Thoracic aorta (tissue), 2 donors: ENCODE data around the gene RGS14. TPM values are rescaled to one million over a fixed set of nuclear protein-coding genes. Genes with fewer than 3 reads are reported as not detected.
A peak's percentile ranks its signal among the peaks of the same experiment; 100 is the strongest.

Source experiments
- ATAC-seq: fragments of 150-250 bp; one replicate; pipeline ENCODE4 v1.8.0; 2017; ENCODE audit warnings: low read depth; ENCODE audit not compliant: insufficient number of reproducible peaks, low FRiP score
- DNase-seq: peaks from one replicate; pipeline ENCODE4 v3.0.0-alpha.2; 2020; ENCODE audit warnings: low spot score
- H3K27ac ChIP-seq, 2 donors: fragments of 200-600 bp; sonication (generic); 1 replicate in 1 of 2; 2 replicates in 1 of 2; pipeline ENCODE4 v1.5.1; 2016; ENCODE audit warnings: mild to moderate bottlenecking in 2 of 2, moderate library complexity in 2 of 2
- H3K27me3 ChIP-seq: fragments of 200-600 bp; sonication (generic); replicated peaks from 2 replicates; pipeline ENCODE4 v1.6.0; 2016; ENCODE audit warnings: mild to moderate bottlenecking; ENCODE audit not compliant: insufficient read depth
- H3K36me3 ChIP-seq: fragments of 200-600 bp; sonication (generic); one replicate; pipeline ENCODE4 v1.5.1; 2016
- H3K4me1 ChIP-seq, 2 donors: fragments of 200-600 bp; sonication (generic); 1 replicate in 1 of 2; 2 replicates in 1 of 2; pipeline versions ENCODE4 v1.5.1 to v1.6.0; 2016; ENCODE audit warnings: low read depth in 2 of 2, mild to moderate bottlenecking in 1 of 2; ENCODE audit not compliant: control insufficient read depth in 1 of 2
- H3K4me3 ChIP-seq: fragments of 200-600 bp; sonication (generic); 2 replicates; pipeline ENCODE4 v1.5.1; 2016; ENCODE audit warnings: mild to moderate bottlenecking
- H3K9me3 ChIP-seq: fragments of 200-600 bp; sonication (generic); 2 replicates; pipeline ENCODE4 v1.5.1; 2016
- total RNA-seq, 2 donors: library from RNA; depleted of rRNA; stranded (reverse); fragments of >200 nt; gene quantifications; one replicate each; pipeline versions ENCODE4 v1.1.0 to v1.2.3, GENCODE V29; 2016
- TF ChIP-seq, protein P1 (sequence below): fragments of 200-600 bp; sonication (generic); IDR thresholded peaks from one replicate; pipeline ENCODE4 v1.5.1; 2019; ENCODE audit warnings: antibody characterized with exemption

RGS14 gene
- total RNA-seq, 2 donors from 2014 or later = 4.9 to 12.6 TPM

DNA sequence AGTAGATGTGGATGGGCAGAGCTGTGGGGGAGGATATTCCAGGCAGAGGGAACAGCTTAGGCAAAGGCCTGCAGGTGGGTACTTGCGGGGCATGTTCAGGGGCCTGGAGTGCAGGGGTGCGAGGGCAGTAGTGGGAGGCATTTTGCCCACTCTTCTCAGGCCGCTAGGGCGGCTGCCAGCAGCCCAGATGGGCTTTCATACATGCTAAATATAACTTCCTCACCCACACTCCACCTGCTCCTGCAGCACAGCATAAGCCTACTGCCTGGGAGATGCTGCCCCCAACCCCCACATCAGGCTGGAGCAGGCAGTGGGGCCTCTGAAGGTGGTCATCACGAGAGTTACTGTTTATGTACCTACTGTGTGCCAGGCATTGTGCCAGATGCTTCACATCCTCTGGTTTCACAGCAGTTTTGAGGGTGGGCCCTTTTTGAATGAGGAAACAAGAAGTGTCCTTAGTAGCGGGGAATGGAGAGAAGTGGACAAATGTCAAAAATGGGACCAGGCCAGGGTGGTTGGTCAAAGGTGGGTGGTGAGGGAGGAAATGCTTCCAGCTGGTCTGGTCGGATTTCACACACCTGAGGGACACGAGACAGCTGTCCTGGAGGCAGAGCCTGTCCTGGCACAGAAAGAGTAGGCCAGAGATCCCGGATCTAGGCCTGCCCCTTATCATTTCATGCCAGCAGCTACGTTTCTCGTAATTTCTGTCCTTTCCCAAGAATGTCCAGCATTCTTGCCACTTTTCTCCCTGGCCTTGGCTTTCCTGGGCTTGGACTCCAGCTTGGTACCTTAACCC is 12.1 kb downstream of the RGS14 start:
- no peaks in the 10 kb centered on the region for H3K27me3 ChIP-seq
- H3K4me3 ChIP-seq = no peak overlapping the region
- ATAC-seq = no peak
- no peaks in the 10 kb centered on the region for H3K9me3 ChIP-seq
- no peak overlapping the region for H3K27ac ChIP-seq
- H3K36me3 ChIP-seq = no peaks in the 10 kb centered on the region
- TF ChIP-seq, protein P1, sequence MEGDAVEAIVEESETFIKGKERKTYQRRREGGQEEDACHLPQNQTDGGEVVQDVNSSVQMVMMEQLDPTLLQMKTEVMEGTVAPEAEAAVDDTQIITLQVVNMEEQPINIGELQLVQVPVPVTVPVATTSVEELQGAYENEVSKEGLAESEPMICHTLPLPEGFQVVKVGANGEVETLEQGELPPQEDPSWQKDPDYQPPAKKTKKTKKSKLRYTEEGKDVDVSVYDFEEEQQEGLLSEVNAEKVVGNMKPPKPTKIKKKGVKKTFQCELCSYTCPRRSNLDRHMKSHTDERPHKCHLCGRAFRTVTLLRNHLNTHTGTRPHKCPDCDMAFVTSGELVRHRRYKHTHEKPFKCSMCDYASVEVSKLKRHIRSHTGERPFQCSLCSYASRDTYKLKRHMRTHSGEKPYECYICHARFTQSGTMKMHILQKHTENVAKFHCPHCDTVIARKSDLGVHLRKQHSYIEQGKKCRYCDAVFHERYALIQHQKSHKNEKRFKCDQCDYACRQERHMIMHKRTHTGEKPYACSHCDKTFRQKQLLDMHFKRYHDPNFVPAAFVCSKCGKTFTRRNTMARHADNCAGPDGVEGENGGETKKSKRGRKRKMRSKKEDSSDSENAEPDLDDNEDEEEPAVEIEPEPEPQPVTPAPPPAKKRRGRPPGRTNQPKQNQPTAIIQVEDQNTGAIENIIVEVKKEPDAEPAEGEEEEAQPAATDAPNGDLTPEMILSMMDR = no peak
- peaks cover 7 to 20% of the 10 kb centered on the region in 2 donors for H3K4me1 ChIP-seq
- no peak for DNase-seq

- TF ChIP-seq, protein P1 = peak; percentile 41
- no peak for ATAC-seq
- Histone ChIP-seq H3K4me1 (peaks cover 7 to 20% of the 10 kb centered on the region in 2 donors), H3K27ac (no peak overlapping the region), H3K9me3 (no peaks in the 10 kb centered on the region), H3K36me3 (no peaks in the 10 kb centered on the region), H3K4me3 (peak overlapping the region; percentile 66), H3K27me3 (no peaks in the 10 kb centered on the region)
- DNase-seq = no peak
Measured at GRCh38 chr5:177370488-177371119, 12.9 kb downstream of the RGS14 start.

DNA sequence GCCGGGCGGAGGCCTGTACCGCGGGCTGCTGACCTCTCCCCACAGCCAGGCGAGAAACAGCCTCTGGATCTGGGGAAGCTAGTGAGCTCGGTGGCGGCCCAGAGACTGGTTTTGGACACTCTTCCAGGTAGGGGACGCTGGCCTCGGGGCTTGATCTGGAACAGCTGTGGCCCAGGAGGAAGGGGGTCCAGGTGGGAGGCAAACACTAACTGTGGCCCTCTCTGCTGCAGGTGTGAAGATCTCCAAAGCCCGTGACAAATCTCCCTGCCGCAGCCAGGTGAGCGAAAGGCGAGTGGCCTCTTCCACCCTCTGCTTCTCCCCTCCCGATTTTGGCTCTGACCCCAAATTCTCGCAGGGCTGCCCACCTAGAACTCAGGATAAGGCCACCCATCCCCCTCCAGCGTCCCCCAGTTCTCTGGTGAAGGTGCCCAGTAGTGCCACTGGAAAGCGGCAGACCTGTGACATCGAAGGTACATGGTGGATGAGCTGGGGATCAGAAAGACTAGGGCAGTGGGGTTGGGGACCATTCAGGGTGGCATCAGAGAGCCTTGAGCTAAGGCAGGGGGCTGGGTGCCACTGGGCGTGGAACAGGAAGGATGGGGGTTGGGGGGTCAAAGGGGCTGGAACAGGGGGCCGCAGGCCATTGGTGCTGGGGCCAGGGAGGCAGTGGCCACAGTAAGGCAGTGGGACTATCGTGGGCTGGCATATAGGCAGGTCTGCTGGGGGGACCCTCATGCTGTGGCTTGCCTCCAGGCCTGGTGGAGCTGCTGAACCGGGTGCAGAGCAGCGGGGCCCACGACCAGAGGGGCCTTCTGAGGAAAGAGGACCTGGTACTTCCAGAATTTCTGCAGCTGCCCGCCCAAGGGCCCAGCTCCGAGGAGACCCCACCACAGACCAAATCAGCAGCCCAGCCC is 13.7 kb downstream of the RGS14 start:
- H3K27me3 ChIP-seq = no peaks in the 10 kb centered on the region
- no peak overlapping the region for H3K27ac ChIP-seq
- H3K4me1 ChIP-seq = peaks cover 7 to 16% of the 10 kb centered on the region in 2 donors
- H3K9me3 ChIP-seq = no peaks in the 10 kb centered on the region
- DNase-seq (no peak), ATAC-seq (no peak)
- H3K36me3 ChIP-seq = no peaks in the 10 kb centered on the region
- TF ChIP-seq, protein P1 = no peak
- peak overlapping the region; percentile 66 for H3K4me3 ChIP-seq

DNA sequence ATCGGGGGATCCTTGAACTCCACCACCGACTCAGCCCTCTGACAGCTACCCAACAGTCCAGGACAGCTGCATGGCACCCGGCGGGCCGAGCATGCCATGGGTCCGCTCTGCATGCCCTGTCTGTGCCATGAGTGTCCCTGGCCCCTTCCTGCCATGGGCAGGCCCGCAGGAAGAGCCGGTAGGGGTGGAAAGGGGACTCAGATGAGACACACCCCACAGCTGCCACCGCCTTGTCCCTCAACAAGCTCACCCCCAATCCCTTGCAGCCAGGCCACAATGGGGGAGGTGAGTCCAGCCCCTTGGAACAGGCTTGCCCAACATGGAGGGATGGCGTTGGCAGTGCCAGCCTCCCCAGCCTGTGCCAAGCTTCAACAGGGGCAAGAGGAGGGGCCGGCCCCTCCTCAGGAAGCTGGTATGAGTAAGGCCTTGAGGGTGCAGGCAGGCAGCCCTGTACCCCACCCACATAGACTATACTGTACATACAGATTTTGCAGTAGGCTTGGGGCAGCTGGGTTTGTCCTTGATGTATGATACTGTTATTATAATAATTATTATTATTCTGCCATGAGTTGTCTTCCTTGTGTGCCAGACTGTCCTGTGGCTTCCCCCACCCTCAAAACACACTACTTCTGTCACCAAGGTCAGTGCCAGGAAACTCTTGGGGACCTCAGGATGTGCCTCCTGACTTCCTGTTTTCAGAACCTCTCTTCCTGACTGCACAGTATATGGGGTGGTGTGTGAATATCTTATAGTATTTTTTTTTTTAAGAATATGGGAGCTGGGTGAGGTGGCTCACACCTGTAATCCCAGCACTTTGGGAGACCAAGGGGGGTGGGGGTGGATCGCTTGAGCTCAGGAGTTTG is 14.5 kb downstream of the RGS14 start:
- Histone ChIP-seq H3K9me3 (no peaks in the 10 kb centered on the region), H3K27me3 (no peaks in the 10 kb centered on the region), H3K36me3 (no peaks in the 10 kb centered on the region), H3K4me1 (peaks cover 7 to 10% of the 10 kb centered on the region in 2 donors), H3K27ac (no peak overlapping the region), H3K4me3 (no peak overlapping the region)
- TF ChIP-seq, protein P1 = no peak
- no peak for DNase-seq
- no peak for ATAC-seq
